Cardiac muscle cell (in vitro differentiated cells and primary cell): ENCODE data around the gene IL17F. TPM values are rescaled to one million over a fixed set of nuclear protein-coding genes. Genes with fewer than 3 reads are reported as not detected.

Source experiments
- DNase-seq, 2 donors: peaks; one replicate each; pipeline versions ENCODE4 v3.0.0 to v3.0.0-alpha.2; 2010 to 2017; ENCODE audit warnings: low read depth in 1 of 2, low spot score in 1 of 2
- H3K27ac ChIP-seq: fragments of 200-600 bp; sonication (generic); 2 replicates; pipeline ENCODE4 v1.5.1; 2016
- H3K27me3 ChIP-seq: fragments of 200-600 bp; sonication (generic); 2 replicates; pipeline ENCODE4 v1.6.0; 2016; ENCODE audit warnings: control low read depth
- H3K36me3 ChIP-seq: fragments of 200-600 bp; sonication (generic); 2 replicates; pipeline ENCODE4 v1.5.1; 2016; ENCODE audit warnings: control low read depth
- H3K4me1 ChIP-seq: fragments of 200-600 bp; sonication (generic); 2 replicates; pipeline ENCODE4 v1.8.1; 2017; ENCODE audit warnings: low read depth, mild to moderate bottlenecking, mixed run types
- H3K4me3 ChIP-seq: fragments of 200-600 bp; sonication (generic); 2 replicates; pipeline ENCODE4 v1.5.1; 2016; ENCODE audit warnings: mild to moderate bottlenecking
- H3K9me3 ChIP-seq: fragments of 200-600 bp; sonication (generic); 2 replicates; pipeline ENCODE4 v1.5.1; 2017; ENCODE audit warnings: low read depth, mild to moderate bottlenecking, control low read depth
- CTCF ChIP-seq: IDR thresholded peaks from 2 replicates; pipeline ENCODE4 v1.5.1; 2012; ENCODE audit warnings: low read depth, mild to moderate bottlenecking, low read length
- polyA plus RNA-seq: library from polyadenylated mRNA; unstranded; fragments of >200 nt; fragmentation: Nextera tagmentation; extraction: Ambion mirVana; gene quantifications from 2 replicates; pipeline ENCODE4 v1.2.1, GENCODE V29; 2016
- total RNA-seq: library from RNA; depleted of rRNA; stranded (reverse); fragments of >200 nt; gene quantifications from 2 replicates; pipeline ENCODE4 v1.2.3, GENCODE V29; 2016

IL17F gene
- total and polyA plus RNA-seq, 2 experiments from 2014 or later: not detected

GRCh38 chr6:52216932-52217575 lies 27.2 kb downstream of the IL17F start:
- TF ChIP-seq CTCF: no peak
- DNase-seq: no peak
- Histone ChIP-seq H3K4me3 (no peak overlapping the region), H3K9me3 (no peaks in the 10 kb centered on the region), H3K27me3 (peaks cover 2% of the 10 kb centered on the region), H3K27ac (no peak overlapping the region), H3K36me3 (no peaks in the 10 kb centered on the region), H3K4me1 (no peaks in the 10 kb centered on the region)

GRCh38 chr6:52215787-52216186 lies 28.5 kb downstream of the IL17F start:
- no peak for DNase-seq
- Histone ChIP-seq H3K9me3 (no peaks in the 10 kb centered on the region), H3K4me1 (no peaks in the 10 kb centered on the region), H3K27ac (no peak overlapping the region), H3K36me3 (no peaks in the 10 kb centered on the region), H3K27me3 (peaks cover 7% of the 10 kb centered on the region), H3K4me3 (no peak overlapping the region)
- TF ChIP-seq CTCF: no peak

GRCh38 chr6:52213127-52213526 lies 31.2 kb downstream of the IL17F start:
- no peaks in the 10 kb centered on the region for H3K9me3 ChIP-seq
- no peak overlapping the region for H3K4me3 ChIP-seq
- TF ChIP-seq CTCF: no peak
- H3K27me3 ChIP-seq: peaks cover 7% of the 10 kb centered on the region
- no peak overlapping the region for H3K27ac ChIP-seq
- no peaks in the 10 kb centered on the region for H3K4me1 ChIP-seq
- no peaks in the 10 kb centered on the region for H3K36me3 ChIP-seq
- DNase-seq: no peak

- Histone ChIP-seq H3K36me3 (no peaks in the 10 kb centered on the region), H3K9me3 (no peaks in the 10 kb centered on the region), H3K27me3 (peaks cover 7% of the 10 kb centered on the region), H3K4me3 (no peak overlapping the region), H3K4me1 (no peaks in the 10 kb centered on the region), H3K27ac (no peak overlapping the region)
- no peak for DNase-seq
- no peak for TF ChIP-seq CTCF
These were observed 34.1 kb downstream of the IL17F start for GRCh38 chr6:52210227-52210626.

GRCh38 chr6:52209770-52210169 lies 34.5 kb downstream of the IL17F start:
- no peak for DNase-seq
- Histone ChIP-seq H3K27me3 (peaks cover 7% of the 10 kb centered on the region), H3K9me3 (no peaks in the 10 kb centered on the region), H3K4me1 (no peaks in the 10 kb centered on the region), H3K36me3 (no peaks in the 10 kb centered on the region), H3K27ac (no peak overlapping the region), H3K4me3 (no peak overlapping the region)
- no peak for TF ChIP-seq CTCF
